ENCODE results near the gene BTK. TPM values are rescaled to one million over a fixed set of nuclear protein-coding genes. Genes with fewer than 3 reads are reported as not detected.

The BTK gene
- total and polyA plus RNA-seq, 9 of the 15 experiments (the other 6 are each of a cell fraction or from before 2014, with no cell fraction given), result 14.9 to 93.4 (median 65.2) TPM

GRCh38 chrX:101390664-101391525, 4.9 kb upstream of the BTK start, which contains the start of gene RPL36A (continued):
- TF ChIP-seq MAZ (CRISPR knock-in tag; conservative IDR thresholded peaks at IDR 0.05 in 1 of 2, IDR thresholded peaks at IDR 0.05 in 1 of 2), result peak in 1 of 2 experiments; percentile 66; a peak in 2 of 4 replicates
- TF ChIP-seq POLR2AphosphoS2 (IDR thresholded peaks at IDR 0.05; ENCODE audit: low read length), result peak; percentile 57; the same call in 1 of the 2 replicates
- peak; percentile 36 for TF ChIP-seq EGR1 (conservative IDR thresholded peaks at IDR 0.05)
- 0 out of 2 replicates have a peak, but pooled peaks have one; percentile 53 for TF ChIP-seq LARP7 (IDR thresholded peaks at IDR 0.05)
- peak; percentile 92 for TF ChIP-seq CTCFL (IDR thresholded peaks at IDR 0.05; ENCODE audit: borderline replicate concordance, insufficient read depth, low read depth, low read length, poor library complexity, severe bottlenecking)
- no peak for TF ChIP-seq HBP1 (CRISPR knock-in tag; IDR thresholded peaks at IDR 0.05)
- TF ChIP-seq ZNF398 (CRISPR knock-in tag; IDR thresholded peaks at IDR 0.05), result no peak
- peak; percentile 27; the same call in 1 of the 2 replicates for TF ChIP-seq KAT7 (CRISPR knock-in tag; IDR thresholded peaks at IDR 0.05; ENCODE audit: borderline replicate concordance)
- peak; percentile 67 for TF ChIP-seq RBM39 (optimal IDR thresholded peaks at IDR 0.05; ENCODE audit: low read depth, low read length)
- no peak for TF ChIP-seq U2AF1 (optimal IDR thresholded peaks at IDR 0.05; ENCODE audit: low read depth, low read length)
- TF ChIP-seq JUND (IDR thresholded peaks at IDR 0.05; ENCODE audit: borderline replicate concordance, low read depth, low read length), result peak; percentile 64; the same call in 1 of the 2 replicates
- 0 out of 3 replicates have a peak, but pooled peaks have one; percentile 17 for TF ChIP-seq JUND (tag; IDR thresholded peaks at IDR 0.05; ENCODE audit: borderline replicate concordance, low read depth, low read length)
- TF ChIP-seq, protein P1, sequence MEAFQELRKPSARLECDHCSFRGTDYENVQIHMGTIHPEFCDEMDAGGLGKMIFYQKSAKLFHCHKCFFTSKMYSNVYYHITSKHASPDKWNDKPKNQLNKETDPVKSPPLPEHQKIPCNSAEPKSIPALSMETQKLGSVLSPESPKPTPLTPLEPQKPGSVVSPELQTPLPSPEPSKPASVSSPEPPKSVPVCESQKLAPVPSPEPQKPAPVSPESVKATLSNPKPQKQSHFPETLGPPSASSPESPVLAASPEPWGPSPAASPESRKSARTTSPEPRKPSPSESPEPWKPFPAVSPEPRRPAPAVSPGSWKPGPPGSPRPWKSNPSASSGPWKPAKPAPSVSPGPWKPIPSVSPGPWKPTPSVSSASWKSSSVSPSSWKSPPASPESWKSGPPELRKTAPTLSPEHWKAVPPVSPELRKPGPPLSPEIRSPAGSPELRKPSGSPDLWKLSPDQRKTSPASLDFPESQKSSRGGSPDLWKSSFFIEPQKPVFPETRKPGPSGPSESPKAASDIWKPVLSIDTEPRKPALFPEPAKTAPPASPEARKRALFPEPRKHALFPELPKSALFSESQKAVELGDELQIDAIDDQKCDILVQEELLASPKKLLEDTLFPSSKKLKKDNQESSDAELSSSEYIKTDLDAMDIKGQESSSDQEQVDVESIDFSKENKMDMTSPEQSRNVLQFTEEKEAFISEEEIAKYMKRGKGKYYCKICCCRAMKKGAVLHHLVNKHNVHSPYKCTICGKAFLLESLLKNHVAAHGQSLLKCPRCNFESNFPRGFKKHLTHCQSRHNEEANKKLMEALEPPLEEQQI (IDR thresholded peaks at IDR 0.05), result 0 out of 2 replicates have a peak, but pooled peaks have one; percentile 19
- TF ChIP-seq DPF2 (IDR thresholded peaks at IDR 0.05), result 0 out of 2 replicates have a peak, but pooled peaks have one; percentile 10
- peak; percentile 82 for TF ChIP-seq PHF20 (IDR thresholded peaks at IDR 0.05; ENCODE audit: partially characterized antibody)
- TF ChIP-seq RB1 (IDR thresholded peaks at IDR 0.05; ENCODE audit: low read depth), result peak; percentile 79
